ENCODE data around the gene EBLN2.

Gene EBLN2

DNA sequence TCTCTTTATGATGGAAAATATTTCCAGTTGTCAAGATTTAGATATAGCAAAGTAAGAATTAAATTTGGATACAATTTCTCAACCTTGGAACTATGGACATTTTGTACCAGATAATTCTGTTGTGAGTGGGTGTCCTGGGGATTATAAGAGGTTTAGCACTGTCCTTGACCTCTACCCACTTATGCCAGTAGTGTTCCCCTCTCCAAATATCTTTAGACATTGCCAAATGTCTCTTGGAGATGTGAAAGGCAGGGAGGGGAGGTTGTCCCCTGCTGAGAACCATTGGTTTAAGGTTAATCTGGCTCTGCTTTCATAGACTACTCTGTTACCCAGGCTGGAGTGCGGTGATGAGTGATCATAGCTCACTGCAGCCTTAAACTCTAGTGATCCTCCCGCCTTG lies at the start of gene EBLN2:
Gene EBLN2, plus strand, starts transcription at position 244 of the 400 bp plus-strand sequence. CDS start 423 bp downstream, outside the sequence.
- no peaks in the 10 kb centered on the region for H3K27me3 ChIP-seq (ENCODE audit: control insufficient read depth, insufficient read depth, low read length)

DNA sequence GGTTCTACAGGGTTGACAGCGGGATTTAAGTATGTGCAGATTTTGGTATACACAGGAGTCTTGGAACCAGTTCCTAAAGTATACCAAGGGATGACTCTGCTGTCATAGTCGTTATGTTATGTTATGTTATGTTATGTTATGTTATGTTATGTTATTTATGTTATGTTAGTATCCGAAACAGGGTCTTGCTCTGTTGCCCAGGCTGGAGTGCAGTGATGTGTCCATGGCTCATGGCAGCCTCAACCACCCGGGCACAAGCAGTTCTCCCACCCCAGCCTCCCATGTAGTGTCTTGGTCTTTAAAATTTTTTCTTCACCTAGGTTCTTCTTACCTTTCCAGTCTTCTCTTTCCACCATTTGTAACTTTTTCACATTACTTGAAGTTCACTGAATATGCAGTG lies 43.2 kb upstream of the EBLN2 start:
- no peak overlapping the region for H3K27ac ChIP-seq (ENCODE audit: low read depth, low read length)
- H3K4me1 ChIP-seq (ENCODE audit: control insufficient read depth, insufficient read depth, low read length): peaks cover 4% of the 10 kb centered on the region
- H3K27me3 ChIP-seq (ENCODE audit: control insufficient read depth, insufficient read depth, low read length): no peaks in the 10 kb centered on the region
- H3K4me3 ChIP-seq (ENCODE audit: low read length): no peak overlapping the region
- H3K9ac ChIP-seq (ENCODE audit: low read length): no peak overlapping the region
- H3K36me3 ChIP-seq (ENCODE audit: control insufficient read depth, insufficient read depth, low read length): no peaks in the 10 kb centered on the region

More for the DNA sequence above, at the start of gene EBLN2:
- no peaks in the 10 kb centered on the region for H3K4me1 ChIP-seq (ENCODE audit: control insufficient read depth, insufficient read depth, low read length)
- H3K9ac ChIP-seq (ENCODE audit: low read length): no peak within 1 kb of the TSS
- no peak within 1 kb of the TSS for H3K4me3 ChIP-seq (ENCODE audit: low read length)
- H3K36me3 ChIP-seq (ENCODE audit: control insufficient read depth, insufficient read depth, low read length): peaks cover 14% of the 10 kb centered on the region
- H3K27ac ChIP-seq (ENCODE audit: low read depth, low read length): no peak within 1 kb of the TSS

DNA sequence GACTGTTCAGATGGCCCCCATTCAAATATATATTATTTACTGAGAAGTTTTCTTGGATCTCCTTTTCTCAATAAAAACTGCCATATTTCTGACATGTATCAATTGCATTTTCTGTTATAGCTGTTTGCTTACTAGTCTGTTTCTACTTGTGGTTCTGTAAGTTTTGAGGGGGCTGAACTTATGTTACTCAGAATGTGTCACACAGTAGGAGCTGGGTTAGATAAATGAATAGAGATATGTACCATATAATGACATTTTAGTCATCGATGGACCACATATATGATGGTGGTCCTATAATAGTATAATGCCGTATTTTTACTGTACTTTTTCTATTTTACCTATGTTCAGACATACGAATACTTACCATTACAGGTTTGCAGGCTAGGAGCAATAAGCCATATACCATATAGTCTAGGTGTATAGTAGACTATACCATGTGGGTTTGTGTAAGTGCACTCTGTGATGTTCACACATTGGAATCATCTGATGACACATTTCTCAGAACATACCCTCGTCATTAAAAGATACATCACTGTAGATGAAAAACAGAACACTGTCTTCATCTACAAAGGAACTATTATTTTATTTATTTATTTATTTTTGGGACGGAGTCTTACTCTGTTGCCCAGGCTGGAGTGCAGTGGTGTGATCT lies 42.5 kb upstream of the EBLN2 start:
- Histone ChIP-seq H3K4me3 (ENCODE audit: low read length) (no peak overlapping the region), H3K27ac (ENCODE audit: low read depth, low read length) (no peak overlapping the region), H3K27me3 (ENCODE audit: control insufficient read depth, insufficient read depth, low read length) (no peaks in the 10 kb centered on the region), H3K4me1 (ENCODE audit: control insufficient read depth, insufficient read depth, low read length) (peaks cover 4% of the 10 kb centered on the region), H3K9ac (ENCODE audit: low read length) (no peak overlapping the region), H3K36me3 (ENCODE audit: control insufficient read depth, insufficient read depth, low read length) (no peaks in the 10 kb centered on the region)

DNA sequence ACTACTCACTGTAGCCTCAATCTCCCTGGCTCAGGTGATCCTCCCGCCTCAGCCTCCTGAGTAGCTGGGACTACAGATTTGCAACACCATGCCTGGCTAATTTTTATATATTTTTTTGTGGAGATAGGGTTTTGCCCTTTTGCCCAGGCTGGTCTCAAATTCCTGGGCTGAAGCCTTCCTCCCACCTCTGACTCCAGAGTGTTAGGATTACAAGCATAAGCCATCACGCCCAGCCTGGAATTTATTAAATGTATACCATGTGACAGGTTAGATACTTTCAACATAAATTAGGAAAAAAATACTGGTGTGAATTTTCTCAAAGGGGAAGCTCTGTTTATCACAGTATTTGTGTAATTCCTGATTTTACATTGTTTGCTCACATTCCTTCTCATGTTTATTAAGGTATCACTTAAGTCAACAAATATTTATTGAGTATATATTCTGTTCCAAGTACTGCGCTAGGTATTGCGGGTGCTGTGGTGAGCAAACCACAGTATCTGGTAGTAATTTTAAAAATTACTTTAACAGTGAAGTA lies 40.1 kb upstream of the EBLN2 start:
- Histone ChIP-seq H3K4me1 (ENCODE audit: control insufficient read depth, insufficient read depth, low read length) (peaks cover 6% of the 10 kb centered on the region), H3K27ac (ENCODE audit: low read depth, low read length) (no peak overlapping the region), H3K36me3 (ENCODE audit: control insufficient read depth, insufficient read depth, low read length) (no peaks in the 10 kb centered on the region), H3K9ac (ENCODE audit: low read length) (no peak overlapping the region), H3K4me3 (ENCODE audit: low read length) (no peak overlapping the region), H3K27me3 (ENCODE audit: control insufficient read depth, insufficient read depth, low read length) (no peaks in the 10 kb centered on the region)

DNA sequence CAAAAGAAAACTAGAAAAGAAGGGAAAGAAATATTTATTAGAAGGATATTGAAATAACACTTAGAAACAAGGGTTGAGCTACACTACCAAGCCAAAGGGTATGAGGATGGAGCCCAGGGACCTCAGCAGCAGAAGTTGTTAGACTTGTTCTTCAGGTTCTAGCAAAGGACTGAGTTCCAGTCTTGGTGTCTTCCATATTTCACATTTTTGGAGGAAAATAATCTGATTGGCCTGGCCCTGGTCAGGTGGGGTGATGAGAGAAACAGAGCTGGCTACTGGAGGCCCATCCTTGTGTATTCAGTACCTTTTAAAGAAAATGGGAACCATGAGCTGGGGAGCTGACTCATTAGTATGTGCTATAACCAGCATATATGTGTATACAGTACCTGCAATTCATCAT lies 36.6 kb upstream of the EBLN2 start:
- Histone ChIP-seq H3K9ac (ENCODE audit: low read length) (no peak overlapping the region), H3K36me3 (ENCODE audit: control insufficient read depth, insufficient read depth, low read length) (no peaks in the 10 kb centered on the region), H3K27me3 (ENCODE audit: control insufficient read depth, insufficient read depth, low read length) (no peaks in the 10 kb centered on the region), H3K4me1 (ENCODE audit: control insufficient read depth, insufficient read depth, low read length) (peaks cover 6% of the 10 kb centered on the region), H3K27ac (ENCODE audit: low read depth, low read length) (no peak overlapping the region), H3K4me3 (ENCODE audit: low read length) (no peak overlapping the region)

DNA sequence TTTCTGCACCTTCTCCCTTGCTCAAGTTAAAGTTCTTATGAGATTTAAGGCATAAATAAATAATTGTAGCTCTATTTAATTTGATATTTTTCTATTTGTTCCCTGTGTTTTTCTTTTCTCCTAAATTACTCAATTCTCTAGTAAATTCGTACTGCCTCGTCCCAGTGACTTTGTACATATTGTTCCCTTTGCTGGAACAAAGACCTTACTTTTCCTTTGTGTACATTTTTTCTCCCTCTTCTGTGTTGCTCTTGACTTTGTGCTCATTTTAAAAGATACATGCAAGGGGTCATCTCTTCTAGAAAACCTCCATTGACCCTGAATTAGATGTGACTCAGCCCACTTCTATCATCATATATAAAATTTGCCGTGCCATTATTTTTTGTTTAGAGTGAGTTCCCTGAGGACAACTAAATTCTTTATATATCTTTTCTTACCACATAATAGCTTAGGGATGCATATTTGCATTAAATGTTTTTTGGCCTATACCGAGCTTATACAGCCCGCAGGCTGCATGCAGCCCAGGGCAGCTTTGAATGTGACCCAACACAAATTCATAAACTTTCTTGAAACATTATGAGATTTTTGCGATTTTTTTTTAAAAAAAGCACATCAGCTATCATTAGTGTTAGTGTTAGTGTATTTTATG lies 35.2 kb upstream of the EBLN2 start:
- no peaks in the 10 kb centered on the region for H3K27me3 ChIP-seq (ENCODE audit: control insufficient read depth, insufficient read depth, low read length)
- H3K4me1 ChIP-seq (ENCODE audit: control insufficient read depth, insufficient read depth, low read length): peaks cover 6% of the 10 kb centered on the region
- no peak overlapping the region for H3K27ac ChIP-seq (ENCODE audit: low read depth, low read length)
- no peak overlapping the region for H3K4me3 ChIP-seq (ENCODE audit: low read length)
- no peak overlapping the region for H3K9ac ChIP-seq (ENCODE audit: low read length)
- H3K36me3 ChIP-seq (ENCODE audit: control insufficient read depth, insufficient read depth, low read length): no peaks in the 10 kb centered on the region

DNA sequence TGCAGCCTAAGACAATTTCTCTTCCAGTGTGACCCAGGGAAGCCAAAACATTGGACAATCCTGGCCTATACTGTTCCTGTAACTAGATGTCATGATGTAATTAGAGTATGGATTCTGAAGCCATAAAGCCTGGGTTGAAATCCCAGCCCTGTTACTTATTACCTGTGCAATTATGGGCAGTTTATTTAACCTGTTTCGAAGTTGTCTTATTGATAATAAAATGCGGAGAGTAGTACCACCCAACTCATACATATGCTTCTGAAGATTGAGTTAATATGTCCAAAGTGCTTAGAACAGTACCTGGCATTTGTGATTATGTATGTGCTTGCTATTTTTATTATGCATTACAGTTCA lies 34.7 kb upstream of the EBLN2 start:
- Histone ChIP-seq H3K27ac (ENCODE audit: low read depth, low read length) (no peak overlapping the region), H3K9ac (ENCODE audit: low read length) (no peak overlapping the region), H3K4me3 (ENCODE audit: low read length) (no peak overlapping the region), H3K36me3 (ENCODE audit: control insufficient read depth, insufficient read depth, low read length) (no peaks in the 10 kb centered on the region), H3K4me1 (ENCODE audit: control insufficient read depth, insufficient read depth, low read length) (peaks cover 6% of the 10 kb centered on the region), H3K27me3 (ENCODE audit: control insufficient read depth, insufficient read depth, low read length) (no peaks in the 10 kb centered on the region)

DNA sequence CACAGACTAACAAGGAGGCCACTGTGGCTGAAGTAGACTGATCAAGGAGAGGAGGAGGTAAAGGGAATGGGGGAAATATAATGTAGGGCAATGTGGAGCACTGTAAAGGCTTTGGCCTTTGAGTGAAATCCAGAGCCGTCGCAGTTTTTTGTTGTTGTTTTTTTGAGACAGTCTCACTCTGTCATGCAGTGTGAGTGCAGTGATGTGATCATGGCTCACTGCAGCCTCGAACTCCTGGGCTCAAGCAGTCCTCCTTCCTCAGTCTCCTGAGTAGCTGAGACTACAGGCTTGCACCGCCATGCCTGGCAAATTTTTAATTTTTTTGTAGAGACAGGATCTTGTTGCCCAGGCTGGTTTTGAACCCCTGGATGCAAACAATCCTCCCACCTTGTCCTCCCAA lies 32.7 kb upstream of the EBLN2 start:
- Histone ChIP-seq H3K9ac (ENCODE audit: low read length) (no peak overlapping the region), H3K27ac (ENCODE audit: low read depth, low read length) (no peak overlapping the region), H3K27me3 (ENCODE audit: control insufficient read depth, insufficient read depth, low read length) (no peaks in the 10 kb centered on the region), H3K36me3 (ENCODE audit: control insufficient read depth, insufficient read depth, low read length) (no peaks in the 10 kb centered on the region), H3K4me1 (ENCODE audit: control insufficient read depth, insufficient read depth, low read length) (peaks cover 6% of the 10 kb centered on the region), H3K4me3 (ENCODE audit: low read length) (no peak overlapping the region)

DNA sequence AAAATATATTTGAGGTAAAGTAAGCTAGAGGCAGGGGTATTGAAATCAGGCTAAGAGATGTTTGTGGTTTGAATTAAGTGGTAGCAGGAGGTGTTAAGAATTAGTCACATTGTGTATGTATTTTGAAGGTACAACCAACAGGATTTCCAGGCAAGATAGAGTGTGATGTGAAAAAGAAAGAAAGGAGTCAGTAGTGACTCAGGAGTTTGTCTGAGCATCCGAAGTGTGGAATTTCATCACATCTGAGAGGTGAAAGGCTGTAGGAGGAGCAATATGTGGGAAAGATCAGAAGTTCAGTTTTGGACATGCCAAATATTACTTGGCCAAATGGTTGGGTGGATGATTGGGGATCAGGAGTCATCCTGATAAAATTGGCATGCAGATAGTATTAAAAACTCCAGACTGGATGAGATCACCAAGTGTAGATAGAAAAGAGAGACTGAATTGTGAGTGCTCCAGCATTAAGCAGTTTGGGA lies 32.1 kb upstream of the EBLN2 start:
- H3K9ac ChIP-seq (ENCODE audit: low read length): no peak overlapping the region
- H3K4me1 ChIP-seq (ENCODE audit: control insufficient read depth, insufficient read depth, low read length): peaks cover 6% of the 10 kb centered on the region
- no peak overlapping the region for H3K4me3 ChIP-seq (ENCODE audit: low read length)
- no peak overlapping the region for H3K27ac ChIP-seq (ENCODE audit: low read depth, low read length)
- H3K36me3 ChIP-seq (ENCODE audit: control insufficient read depth, insufficient read depth, low read length): no peaks in the 10 kb centered on the region
- H3K27me3 ChIP-seq (ENCODE audit: control insufficient read depth, insufficient read depth, low read length): no peaks in the 10 kb centered on the region

DNA sequence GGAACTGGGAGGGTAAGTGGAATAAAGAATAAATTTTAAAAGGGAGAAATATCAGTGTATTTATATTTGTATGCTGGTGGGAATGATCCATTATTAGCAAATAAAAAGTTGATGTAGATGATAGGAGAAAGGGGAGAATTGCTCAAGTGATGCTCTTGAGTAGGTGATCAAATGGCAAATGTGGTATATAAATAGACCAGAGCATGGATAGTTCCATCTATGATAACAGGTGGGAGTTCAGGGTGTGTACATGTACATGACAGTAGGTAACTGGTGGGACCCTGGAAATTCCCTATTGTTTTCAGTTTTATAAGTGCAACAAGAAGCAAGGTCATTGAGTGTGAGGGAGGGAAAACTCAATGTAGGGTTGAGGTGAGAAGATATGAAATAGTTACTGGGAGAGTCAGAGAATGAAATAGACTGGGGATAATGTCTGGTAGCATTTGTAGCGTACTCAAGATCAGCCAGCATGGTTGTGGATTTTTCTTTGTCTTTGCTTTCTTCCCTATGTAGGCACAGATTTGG lies 31.3 kb upstream of the EBLN2 start:
- Histone ChIP-seq H3K27me3 (ENCODE audit: control insufficient read depth, insufficient read depth, low read length) (no peaks in the 10 kb centered on the region), H3K36me3 (ENCODE audit: control insufficient read depth, insufficient read depth, low read length) (no peaks in the 10 kb centered on the region), H3K27ac (ENCODE audit: low read depth, low read length) (no peak overlapping the region), H3K4me3 (ENCODE audit: low read length) (no peak overlapping the region), H3K9ac (ENCODE audit: low read length) (no peak overlapping the region), H3K4me1 (ENCODE audit: control insufficient read depth, insufficient read depth, low read length) (peaks cover 4% of the 10 kb centered on the region)

DNA sequence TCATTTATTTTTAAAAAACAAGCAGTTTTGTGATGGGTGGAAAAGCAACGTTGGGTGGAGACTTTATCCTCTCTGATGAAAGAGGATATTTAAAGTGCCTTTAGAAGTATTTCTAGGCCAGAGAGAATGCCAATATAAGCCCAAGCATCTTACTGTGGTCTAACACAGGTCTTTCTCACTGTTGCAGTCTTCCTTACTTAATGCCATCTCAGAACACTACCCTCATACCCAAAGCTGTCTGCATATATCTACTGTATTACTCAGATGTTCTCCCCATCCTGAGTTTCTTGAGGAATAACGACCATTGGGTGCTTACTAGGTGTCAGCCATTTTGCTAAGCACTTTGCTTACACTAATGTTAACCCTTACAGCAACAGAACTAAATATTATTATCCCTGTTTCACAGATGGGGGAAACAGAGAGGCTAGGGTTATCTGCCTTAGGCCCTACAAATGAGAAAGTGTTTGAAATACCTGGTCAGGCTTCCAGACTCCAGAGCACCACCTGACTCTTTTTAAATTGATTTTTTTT lies 29.8 kb upstream of the EBLN2 start:
- Histone ChIP-seq H3K9ac (ENCODE audit: low read length) (no peak overlapping the region), H3K27ac (ENCODE audit: low read depth, low read length) (no peak overlapping the region)

DNA sequence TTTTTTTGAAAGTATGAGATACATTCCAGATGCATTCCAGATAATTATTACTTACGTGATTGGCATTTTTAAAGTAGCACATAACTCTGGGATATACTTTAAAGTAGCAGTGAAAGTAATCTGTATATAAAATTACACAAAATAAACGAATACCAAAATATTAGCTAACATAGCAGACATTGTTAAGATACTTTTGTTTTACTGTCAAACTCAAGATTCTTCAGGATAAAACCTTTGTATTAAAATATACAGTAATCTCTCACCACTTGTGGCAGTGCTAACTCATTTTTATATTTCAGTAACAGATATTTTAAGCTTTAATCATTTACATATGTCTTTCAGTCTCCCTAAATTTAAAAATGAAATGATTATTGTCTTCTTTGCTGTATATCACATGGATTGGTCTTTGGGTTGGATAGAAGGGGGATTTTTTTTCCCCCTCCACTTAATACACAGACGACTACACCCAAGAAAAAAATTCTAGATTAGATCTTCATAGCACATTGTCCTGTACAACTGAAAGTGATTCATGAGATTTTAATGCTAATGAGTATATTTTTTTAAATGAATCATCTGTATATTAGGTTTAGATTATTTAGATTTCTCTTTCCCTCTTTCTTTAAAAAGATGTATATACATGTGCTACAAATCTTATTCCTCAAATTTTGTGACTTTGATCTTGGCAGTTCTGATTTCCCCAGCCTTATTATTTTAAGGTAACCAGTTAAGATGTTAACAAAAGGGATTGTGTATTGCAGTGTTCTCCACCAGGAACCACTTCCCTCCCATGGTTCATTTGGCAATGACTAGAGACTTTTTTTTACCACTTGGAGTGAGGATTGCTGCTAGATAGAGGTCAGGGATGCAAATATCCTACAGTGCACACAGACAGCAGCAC lies 24.5 kb upstream of the EBLN2 start:
- no peak overlapping the region for H3K27ac ChIP-seq (ENCODE audit: low read depth, low read length)
- no peak overlapping the region for H3K4me3 ChIP-seq (ENCODE audit: low read length)
- H3K27me3 ChIP-seq (ENCODE audit: control insufficient read depth, insufficient read depth, low read length): no peaks in the 10 kb centered on the region
- no peak overlapping the region for H3K9ac ChIP-seq (ENCODE audit: low read length)
- H3K4me1 ChIP-seq (ENCODE audit: control insufficient read depth, insufficient read depth, low read length): peaks cover 5% of the 10 kb centered on the region
- H3K36me3 ChIP-seq (ENCODE audit: control insufficient read depth, insufficient read depth, low read length): no peaks in the 10 kb centered on the region

More for the DNA sequence above, 29.8 kb upstream of the EBLN2 start:
- Histone ChIP-seq H3K36me3 (ENCODE audit: control insufficient read depth, insufficient read depth, low read length) (no peaks in the 10 kb centered on the region), H3K4me1 (ENCODE audit: control insufficient read depth, insufficient read depth, low read length) (peaks cover 4% of the 10 kb centered on the region), H3K4me3 (ENCODE audit: low read length) (no peak overlapping the region), H3K27me3 (ENCODE audit: control insufficient read depth, insufficient read depth, low read length) (no peaks in the 10 kb centered on the region)
